Neural progenitor cell (in vitro differentiated cells): ENCODE results near the gene RAB36. TPM values are rescaled to one million over a fixed set of nuclear protein-coding genes. Genes with fewer than 3 reads are reported as not detected.

Experiments used
- DNase-seq: peaks from one replicate; pipeline ENCODE4 v3.0.0-alpha.2; 2016; ENCODE audit warnings: low spot score
- H2AFZ ChIP-seq: fragments of 200-600 bp; sonication (generic); replicated peaks from 2 replicates; pipeline ENCODE4 v1.6.1; 2016; ENCODE audit warnings: antibody characterized with exemption
- H3F3A ChIP-seq: fragments of 200-600 bp; sonication (generic); 2 replicates; pipeline ENCODE4 v1.6.1; 2016; ENCODE audit warnings: antibody characterized with exemption, low read depth
- H3K27ac ChIP-seq: fragments of 200-600 bp; sonication (generic); 2 replicates; pipeline ENCODE4 v1.5.1; 2016; ENCODE audit warnings: mild to moderate bottlenecking
- H3K27me3 ChIP-seq: fragments of 200-600 bp; sonication (generic); 2 replicates; pipeline ENCODE4 v1.6.1; 2016; ENCODE audit warnings: mild to moderate bottlenecking, moderate library complexity
- H3K36me3 ChIP-seq: fragments of 200-600 bp; sonication (generic); 2 replicates; pipeline ENCODE4 v1.5.1; 2016
- H3K4me1 ChIP-seq: fragments of 200-600 bp; sonication (generic); 2 replicates; pipeline ENCODE4 v1.6.1; 2016; ENCODE audit warnings: mixed run types
- H3K4me2 ChIP-seq: fragments of 200-600 bp; sonication (generic); 2 replicates; pipeline ENCODE4 v1.6.1; 2016
- H3K4me3 ChIP-seq: fragments of 200-600 bp; sonication (generic); 2 replicates; pipeline ENCODE4 v1.5.1; 2016
- H3K79me2 ChIP-seq: fragments of 200-600 bp; sonication (generic); 2 replicates; pipeline ENCODE4 v1.6.1; 2016; ENCODE audit warnings: low read depth
- H3K9ac ChIP-seq: fragments of 200-600 bp; sonication (generic); 2 replicates; pipeline ENCODE4 v1.6.1; 2016
- H3K9me3 ChIP-seq: fragments of 200-600 bp; sonication (generic); 2 replicates; pipeline ENCODE4 v1.5.1; 2016; ENCODE audit warnings: low read depth
- H4K20me1 ChIP-seq: fragments of 200-600 bp; sonication (generic); 2 replicates; pipeline ENCODE4 v1.6.1; 2016; ENCODE audit warnings: low read depth
- H3K27ac Mint-ChIP-seq: 3 replicates; pipeline ENCODE4 v1.8.0; 2021; ENCODE audit warnings: mixed read lengths
- H3K27me3 Mint-ChIP-seq: 2 replicates; pipeline ENCODE4 v1.8.0; 2022; ENCODE audit warnings: low read depth, mild to moderate bottlenecking, inconsistent platforms, moderate library complexity, mixed read lengths; ENCODE audit not compliant: insufficient read depth
- H3K36me3 Mint-ChIP-seq: 3 replicates; pipeline ENCODE4 v1.8.0; 2021; ENCODE audit warnings: mixed read lengths
- H3K4me1 Mint-ChIP-seq: 3 replicates; pipeline ENCODE4 v1.8.0; 2021; ENCODE audit warnings: mixed read lengths
- H3K4me3 Mint-ChIP-seq: 3 replicates; pipeline ENCODE4 v1.8.0; 2021; ENCODE audit warnings: mild to moderate bottlenecking, moderate library complexity, mixed read lengths
- H3K9me3 Mint-ChIP-seq: 3 replicates; pipeline ENCODE4 v1.8.0; 2020; ENCODE audit warnings: mixed read lengths
- CTCF ChIP-seq: fragments of 200-600 bp; sonication (generic); IDR thresholded peaks from 2 replicates; pipeline ENCODE4 v1.5.1; 2017; ENCODE audit warnings: antibody characterized with exemption, mild to moderate bottlenecking
- EZH2 ChIP-seq: fragments of 200-600 bp; sonication (generic); IDR thresholded peaks from 2 replicates; pipeline ENCODE4 v1.6.1; 2017; ENCODE audit warnings: antibody characterized with exemption, mild to moderate bottlenecking, moderate library complexity
- EZH2phosphoT487 ChIP-seq: fragments of 200-600 bp; sonication (generic); IDR thresholded peaks from 2 replicates; pipeline ENCODE4 v1.6.1; 2017; ENCODE audit warnings: antibody characterized with exemption
- total RNA-seq: library from RNA; depleted of rRNA; stranded (reverse); fragments of >200 nt; gene quantifications from 2 replicates; pipeline ENCODE4 v1.2.3, GENCODE V29; 2015; ENCODE audit warnings: low replicate concordance

Gene RAB36
- total RNA-seq, 1 donor from 2014 or later = 2.9 TPM

DNA sequence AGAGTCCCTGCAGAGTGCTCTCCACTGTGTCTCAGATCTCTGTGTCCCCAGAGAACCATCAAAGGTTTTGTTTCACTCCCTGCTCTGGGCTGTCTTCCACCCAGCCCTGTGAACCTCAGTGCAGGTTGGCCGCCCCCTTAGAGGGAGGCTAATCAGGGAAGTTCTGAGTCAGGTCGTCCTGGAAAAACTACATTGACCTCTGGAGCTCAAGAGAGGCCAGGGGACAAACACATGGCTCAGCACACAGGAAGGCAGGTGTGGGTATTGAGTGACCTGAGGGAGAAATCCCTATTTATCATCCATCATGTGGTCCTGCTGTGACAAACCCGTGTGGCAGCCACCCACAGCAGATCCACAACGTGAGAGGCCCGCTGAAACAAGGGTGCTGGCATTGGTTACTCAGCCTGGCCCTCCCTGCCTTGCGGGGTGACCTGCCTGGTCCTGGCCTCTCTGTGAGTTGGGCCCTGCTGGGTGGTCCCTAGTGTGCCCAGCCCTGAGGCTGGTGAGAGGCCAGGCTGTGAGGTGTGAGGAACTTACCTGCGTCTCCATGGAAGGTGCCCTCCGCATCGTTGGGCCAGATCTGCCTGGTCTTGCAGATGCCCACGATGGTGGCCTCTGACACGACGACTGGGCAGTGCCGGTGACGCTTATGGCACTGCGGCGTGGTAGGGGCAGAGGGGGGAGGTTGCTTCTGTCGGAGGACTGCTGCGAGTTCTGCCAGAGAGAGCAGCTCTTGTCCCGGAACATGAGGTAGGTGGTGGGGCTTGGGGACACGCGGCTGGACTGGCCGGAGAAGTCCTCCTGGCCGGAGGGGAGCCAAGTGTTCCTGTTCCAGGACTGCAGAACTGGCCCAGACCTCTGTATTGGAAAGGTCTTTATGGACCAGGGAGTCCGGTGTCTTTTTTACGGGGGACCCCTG is 34.4 kb downstream of the RAB36 start:
- H4K20me1 ChIP-seq = peaks cover 41% of the 10 kb centered on the region
- H3K4me1 ChIP-seq = peaks cover 42% of the 10 kb centered on the region
- peaks cover 15% of the 10 kb centered on the region for H3K36me3 Mint-ChIP-seq
- peaks cover 14% of the 10 kb centered on the region for H3K27me3 ChIP-seq
- H3K4me3 ChIP-seq = peak overlapping the region; percentile 42
- H3K9me3 Mint-ChIP-seq = peaks cover 19% of the 10 kb centered on the region
- peak overlapping the region; percentile 53 for H3K27ac Mint-ChIP-seq
- peak overlapping the region; percentile 73 for H3K4me2 ChIP-seq
- H3K9ac ChIP-seq = no peak overlapping the region
- peak overlapping the region; percentile 50 for H2AFZ ChIP-seq
- H3K79me2 ChIP-seq = peaks cover 35% of the 10 kb centered on the region
- no peak overlapping the region for H3K27ac ChIP-seq
- H3K27me3 Mint-ChIP-seq = peaks cover 7% of the 10 kb centered on the region
- TF ChIP-seq EZH2 (no peak), CTCF (no peak), EZH2phosphoT487 (no peak)
- no peaks in the 10 kb centered on the region for H3K9me3 ChIP-seq
- H3K4me1 Mint-ChIP-seq = peaks cover 46% of the 10 kb centered on the region
- H3K4me3 Mint-ChIP-seq = peak overlapping the region; percentile 86
- no peaks in the 10 kb centered on the region for H3K36me3 ChIP-seq
- peak; percentile 29 for DNase-seq
- peaks cover 38% of the 10 kb centered on the region for H3F3A ChIP-seq

DNA sequence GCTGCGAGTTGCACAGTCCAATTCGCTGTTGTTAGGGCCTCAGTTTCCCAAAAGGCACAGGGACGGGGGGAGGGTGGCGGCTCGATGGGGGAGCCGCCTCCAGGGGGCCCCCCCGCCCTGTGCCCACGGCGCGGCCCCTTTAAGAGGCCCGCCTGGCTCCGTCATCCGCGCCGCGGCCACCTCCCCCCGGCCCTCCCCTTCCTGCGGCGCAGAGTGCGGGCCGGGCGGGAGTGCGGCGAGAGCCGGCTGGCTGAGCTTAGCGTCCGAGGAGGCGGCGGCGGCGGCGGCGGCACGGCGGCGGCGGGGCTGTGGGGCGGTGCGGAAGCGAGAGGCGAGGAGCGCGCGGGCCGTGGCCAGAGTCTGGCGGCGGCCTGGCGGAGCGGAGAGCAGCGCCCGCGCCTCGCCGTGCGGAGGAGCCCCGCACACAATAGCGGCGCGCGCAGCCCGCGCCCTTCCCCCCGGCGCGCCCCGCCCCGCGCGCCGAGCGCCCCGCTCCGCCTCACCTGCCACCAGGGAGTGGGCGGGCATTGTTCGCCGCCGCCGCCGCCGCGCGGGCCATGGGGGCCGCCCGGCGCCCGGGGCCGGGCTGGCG is 35.1 kb downstream of the RAB36 start, which contains the start of gene BCR:
BCR (plus strand) TSS at position 209 of the 592 bp plus-strand sequence. CDS start 452 bp downstream, outside the sequence.
- peaks cover 49% of the 10 kb centered on the region for H4K20me1 ChIP-seq
- no peak within 1 kb of the TSS for H3K27ac ChIP-seq
- TF ChIP-seq CTCF (no peak), EZH2phosphoT487 (no peak), EZH2 (no peak)
- Mint-ChIP-seq H3K27me3 (peaks cover 7% of the 10 kb centered on the region), H3K9me3 (peaks cover 19% of the 10 kb centered on the region), H3K4me3 (peak within 1 kb of the TSS; percentile 91), H3K4me1 (peaks cover 51% of the 10 kb centered on the region), H3K36me3 (peaks cover 16% of the 10 kb centered on the region), H3K27ac (peak within 1 kb of the TSS; percentile 53)
- H3K9me3 ChIP-seq = no peaks in the 10 kb centered on the region
- peaks cover 47% of the 10 kb centered on the region for H3K4me1 ChIP-seq
- peaks cover 43% of the 10 kb centered on the region for H3K79me2 ChIP-seq
- no peak within 1 kb of the TSS for H3K9ac ChIP-seq
- peak; percentile 87 for DNase-seq
- H3K4me3 ChIP-seq = peak within 1 kb of the TSS; percentile 64
- H3K27me3 ChIP-seq = peaks cover 14% of the 10 kb centered on the region
- peaks cover 38% of the 10 kb centered on the region for H3F3A ChIP-seq
- H3K36me3 ChIP-seq = no peaks in the 10 kb centered on the region
- peak within 1 kb of the TSS; percentile 50 for H2AFZ ChIP-seq
- H3K4me2 ChIP-seq = peak within 1 kb of the TSS; percentile 88

- H3K4me2 ChIP-seq = peak overlapping the region; percentile 88
- Mint-ChIP-seq H3K36me3 (peaks cover 15% of the 10 kb centered on the region), H3K27ac (no peak overlapping the region), H3K27me3 (peaks cover 3% of the 10 kb centered on the region), H3K9me3 (peaks cover 13% of the 10 kb centered on the region), H3K4me1 (peaks cover 55% of the 10 kb centered on the region), H3K4me3 (peak overlapping the region; percentile 91)
- H3K27ac ChIP-seq = no peak overlapping the region
- no peak overlapping the region for H3K9ac ChIP-seq
- H3K9me3 ChIP-seq = no peaks in the 10 kb centered on the region
- TF ChIP-seq EZH2 (peak; percentile 42), CTCF (no peak), EZH2phosphoT487 (no peak)
- H3F3A ChIP-seq = peaks cover 38% of the 10 kb centered on the region
- peaks cover 14% of the 10 kb centered on the region for H3K27me3 ChIP-seq
- peaks cover 50% of the 10 kb centered on the region for H3K79me2 ChIP-seq
- peak overlapping the region; percentile 64 for H3K4me3 ChIP-seq
- no peak overlapping the region for H2AFZ ChIP-seq
- peaks cover 56% of the 10 kb centered on the region for H4K20me1 ChIP-seq
- H3K36me3 ChIP-seq = no peaks in the 10 kb centered on the region
- peaks cover 47% of the 10 kb centered on the region for H3K4me1 ChIP-seq
- DNase-seq = peak; percentile 27
Observed at GRCh38 chr22:23180893-23181720, 35.8 kb downstream of the RAB36 start.
